ENCODE measurements around the gene ZNF442. TPM values are rescaled to one million over a fixed set of nuclear protein-coding genes. Genes with fewer than 3 reads are reported as not detected.
"Not testable (repeated sequence)": the region's sequence is repeated elsewhere in the genome, so short reads cannot be mapped to it uniquely, and the experiment has no call there.

ZNF442 gene
- total RNA-seq, 1 donor from 2014 or later: 5.4 TPM

DNA sequence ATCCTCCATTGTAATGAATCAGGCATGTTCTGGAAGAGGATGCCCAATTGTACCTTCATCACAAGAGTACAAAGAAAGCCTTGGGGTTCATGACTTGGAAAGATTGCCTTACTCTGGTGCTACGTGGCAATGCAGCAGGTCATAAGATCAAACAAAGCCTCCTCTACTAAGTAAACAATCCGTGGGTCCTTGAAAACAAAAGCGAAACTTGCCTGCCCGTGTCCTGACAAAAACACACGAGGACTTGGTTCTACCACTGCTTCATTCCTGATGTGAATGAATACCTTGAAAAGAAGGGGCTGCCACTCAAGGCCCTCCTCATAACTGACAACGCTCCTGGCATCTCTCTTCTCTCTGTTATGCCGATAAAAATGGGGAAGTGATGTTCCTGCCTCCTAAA, 50.9 kb downstream of the ZNF442 start:
- TF ChIP-seq, protein P1, sequence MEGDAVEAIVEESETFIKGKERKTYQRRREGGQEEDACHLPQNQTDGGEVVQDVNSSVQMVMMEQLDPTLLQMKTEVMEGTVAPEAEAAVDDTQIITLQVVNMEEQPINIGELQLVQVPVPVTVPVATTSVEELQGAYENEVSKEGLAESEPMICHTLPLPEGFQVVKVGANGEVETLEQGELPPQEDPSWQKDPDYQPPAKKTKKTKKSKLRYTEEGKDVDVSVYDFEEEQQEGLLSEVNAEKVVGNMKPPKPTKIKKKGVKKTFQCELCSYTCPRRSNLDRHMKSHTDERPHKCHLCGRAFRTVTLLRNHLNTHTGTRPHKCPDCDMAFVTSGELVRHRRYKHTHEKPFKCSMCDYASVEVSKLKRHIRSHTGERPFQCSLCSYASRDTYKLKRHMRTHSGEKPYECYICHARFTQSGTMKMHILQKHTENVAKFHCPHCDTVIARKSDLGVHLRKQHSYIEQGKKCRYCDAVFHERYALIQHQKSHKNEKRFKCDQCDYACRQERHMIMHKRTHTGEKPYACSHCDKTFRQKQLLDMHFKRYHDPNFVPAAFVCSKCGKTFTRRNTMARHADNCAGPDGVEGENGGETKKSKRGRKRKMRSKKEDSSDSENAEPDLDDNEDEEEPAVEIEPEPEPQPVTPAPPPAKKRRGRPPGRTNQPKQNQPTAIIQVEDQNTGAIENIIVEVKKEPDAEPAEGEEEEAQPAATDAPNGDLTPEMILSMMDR (IDR thresholded peaks at IDR 0.05; ENCODE audit: unreplicated experiment): no peak
- H3K9me3 Mint-ChIP-seq (ENCODE audit: low read depth): peaks cover 28% of the 10 kb centered on the region
- H3K27ac Mint-ChIP-seq: no peak overlapping the region

GRCh38 chr19:12308891-12309290, 56.6 kb downstream of the ZNF442 start:
- not testable (repeated sequence) for H3K27me3 Mint-ChIP-seq; H3K4me3 Mint-ChIP-seq (ENCODE audit: low read depth); H3K27ac Mint-ChIP-seq; H3K4me1 Mint-ChIP-seq (ENCODE audit: low read depth); H3K36me3 Mint-ChIP-seq (ENCODE audit: insufficient read depth); H3K9me3 Mint-ChIP-seq (ENCODE audit: low read depth); DNase-seq (ENCODE audit: low spot score, unreplicated experiment)

More for the DNA sequence above, 50.9 kb downstream of the ZNF442 start:
- Mint-ChIP-seq H3K27me3 (no peaks in the 10 kb centered on the region), H3K36me3 (ENCODE audit: insufficient read depth) (peaks cover 31% of the 10 kb centered on the region), H3K4me3 (ENCODE audit: low read depth) (no peak overlapping the region), H3K4me1 (ENCODE audit: low read depth) (no peaks in the 10 kb centered on the region)
- DNase-seq (ENCODE audit: low spot score, unreplicated experiment): no peak

Other genes starting within 250 kb of the ZNF442 start
- gene ZNF20, start 225.3 kb downstream of the ZNF442 start, total RNA-seq: 9.9 and 12.1 TPM in 2 replicates
- gene ZNF625, start 208.9 kb downstream of the ZNF442 start, total RNA-seq: 28.0 and 29.7 TPM in 2 replicates
- 15.3 and 15.6 TPM in 2 replicates for gene ZNF136, start 202.6 kb downstream of the ZNF442 start, total RNA-seq
- 16.1 and 16.7 TPM in 2 replicates for gene ZNF44, start 70.8 kb downstream of the ZNF442 start, total RNA-seq
- 1.6 and 2.0 TPM in 2 replicates for gene ZNF563, start 32.0 kb downstream of the ZNF442 start, total RNA-seq
- gene ZNF799, start 35.6 kb upstream of the ZNF442 start, total RNA-seq: 8.5 and 9.0 TPM in 2 replicates
- 13.8 and 14.2 TPM in 2 replicates for gene ZNF443, start 75.3 kb upstream of the ZNF442 start, total RNA-seq
- 5.8 and 9.1 TPM in 2 replicates for gene ZNF709, start 119.1 kb upstream of the ZNF442 start, total RNA-seq
- gene ZNF564, start 185.8 kb upstream of the ZNF442 start, total RNA-seq: 18.9 and 23.1 TPM in 2 replicates
- gene ZNF490, start 245.1 kb upstream of the ZNF442 start, total RNA-seq: 12.7 and 15.1 TPM in 2 replicates
- gene ZNF791, start 245.2 kb upstream of the ZNF442 start, total RNA-seq: 22.3 and 24.3 TPM in 2 replicates

Data from progenitor cell of endocrine pancreas (in vitro differentiated cells).